Kidney epithelial cell (primary cell): ENCODE results near the gene WFIKKN1. TPM values are rescaled to one million over a fixed set of nuclear protein-coding genes. Genes with fewer than 3 reads are reported as not detected.
A peak's percentile ranks its signal among the peaks of the same experiment; 100 is the strongest.

ENCODE experiments used
- DNase-seq: peaks from one replicate; pipeline ENCODE4 v3.0.0-alpha.2; 2010; ENCODE audit warnings: low read depth
- H3K27me3 ChIP-seq: 2 replicates; pipeline ENCODE4 v1.6.0; 2011; ENCODE audit warnings: low read length; ENCODE audit not compliant: control insufficient read depth, insufficient read depth
- H3K36me3 ChIP-seq: 2 replicates; pipeline ENCODE4 v1.5.1; 2011; ENCODE audit warnings: low read length; ENCODE audit not compliant: control insufficient read depth, insufficient read depth
- H3K4me3 ChIP-seq: 2 replicates; pipeline ENCODE4 v1.5.1; 2011; ENCODE audit warnings: low read depth, mild to moderate bottlenecking, control low read depth, low read length
- total RNA-seq: library from RNA; depleted of rRNA; stranded (reverse); fragments of >200 nt; gene quantifications from 2 replicates; pipeline ENCODE4 v1.2.3, GENCODE V29; 2015
- TF ChIP-seq, protein P1 (sequence below): IDR thresholded peaks from 2 replicates; pipeline ENCODE4 v1.5.1; 2011; ENCODE audit warnings: mild to moderate bottlenecking, moderate library complexity, low read length, control low read depth, inconsistent platforms; ENCODE audit not compliant: insufficient read depth, poor library complexity, severe bottlenecking

WFIKKN1 gene
- total RNA-seq, 1 donor from 2014 or later: 0.08 TPM

GRCh38 chr16:592518-593306, 38.1 kb upstream of the WFIKKN1 start:
- H3K36me3 ChIP-seq: no peaks in the 10 kb centered on the region
- no peaks in the 10 kb centered on the region for H3K27me3 ChIP-seq
- no peak for DNase-seq
- TF ChIP-seq, protein P1, sequence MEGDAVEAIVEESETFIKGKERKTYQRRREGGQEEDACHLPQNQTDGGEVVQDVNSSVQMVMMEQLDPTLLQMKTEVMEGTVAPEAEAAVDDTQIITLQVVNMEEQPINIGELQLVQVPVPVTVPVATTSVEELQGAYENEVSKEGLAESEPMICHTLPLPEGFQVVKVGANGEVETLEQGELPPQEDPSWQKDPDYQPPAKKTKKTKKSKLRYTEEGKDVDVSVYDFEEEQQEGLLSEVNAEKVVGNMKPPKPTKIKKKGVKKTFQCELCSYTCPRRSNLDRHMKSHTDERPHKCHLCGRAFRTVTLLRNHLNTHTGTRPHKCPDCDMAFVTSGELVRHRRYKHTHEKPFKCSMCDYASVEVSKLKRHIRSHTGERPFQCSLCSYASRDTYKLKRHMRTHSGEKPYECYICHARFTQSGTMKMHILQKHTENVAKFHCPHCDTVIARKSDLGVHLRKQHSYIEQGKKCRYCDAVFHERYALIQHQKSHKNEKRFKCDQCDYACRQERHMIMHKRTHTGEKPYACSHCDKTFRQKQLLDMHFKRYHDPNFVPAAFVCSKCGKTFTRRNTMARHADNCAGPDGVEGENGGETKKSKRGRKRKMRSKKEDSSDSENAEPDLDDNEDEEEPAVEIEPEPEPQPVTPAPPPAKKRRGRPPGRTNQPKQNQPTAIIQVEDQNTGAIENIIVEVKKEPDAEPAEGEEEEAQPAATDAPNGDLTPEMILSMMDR: peak; percentile 45
- H3K4me3 ChIP-seq: no peak overlapping the region

DNA sequence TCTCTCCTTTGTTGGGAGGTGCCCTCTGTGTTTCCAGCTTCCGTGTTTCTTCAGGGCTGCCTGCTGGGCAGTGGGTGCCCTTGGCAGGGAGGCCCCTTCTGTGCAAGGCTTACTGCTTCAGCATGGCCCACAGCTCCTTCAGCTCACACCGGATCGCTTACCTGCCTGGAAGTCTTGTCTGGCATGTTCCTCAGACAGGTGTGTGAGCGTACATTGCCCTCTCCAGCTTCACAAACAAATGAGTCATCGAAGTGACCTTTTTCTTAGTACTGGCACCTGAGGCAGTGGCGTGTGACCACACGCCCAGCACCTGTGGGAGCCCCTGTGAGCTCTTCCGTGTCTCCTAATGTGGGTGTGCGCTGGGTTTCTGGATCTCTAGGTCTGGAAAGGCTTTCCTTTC, 37.4 kb upstream of the WFIKKN1 start:
- Histone ChIP-seq H3K27me3 (no peaks in the 10 kb centered on the region), H3K36me3 (no peaks in the 10 kb centered on the region), H3K4me3 (no peak overlapping the region)
- no peak for DNase-seq
- TF ChIP-seq, protein P1: no peak

DNA sequence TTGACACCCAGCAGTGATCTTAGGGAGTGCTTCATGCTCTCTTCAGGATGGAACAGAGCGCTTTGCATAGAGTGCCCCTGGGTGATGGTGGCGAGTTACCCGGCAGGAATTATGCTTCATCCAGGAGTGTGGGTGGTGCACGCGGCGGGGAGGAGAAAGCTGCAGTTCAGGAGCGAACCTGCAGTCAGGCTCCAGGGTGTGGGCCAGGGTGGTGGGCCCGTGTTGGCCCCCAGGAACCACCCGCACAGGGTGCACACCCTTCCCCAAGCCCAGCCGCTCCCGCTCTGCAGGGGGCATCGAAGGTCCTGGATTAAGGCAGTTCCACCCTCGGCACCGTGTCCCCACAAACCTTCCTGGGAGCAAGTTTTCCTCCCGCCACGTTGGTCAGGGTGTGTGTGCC, 37.0 kb upstream of the WFIKKN1 start:
- no peaks in the 10 kb centered on the region for H3K27me3 ChIP-seq
- TF ChIP-seq, protein P1: no peak
- no peaks in the 10 kb centered on the region for H3K36me3 ChIP-seq
- H3K4me3 ChIP-seq: no peak overlapping the region
- DNase-seq: no peak

- Histone ChIP-seq H3K27me3 (no peaks in the 10 kb centered on the region), H3K36me3 (no peaks in the 10 kb centered on the region), H3K4me3 (no peak overlapping the region)
- no peak for DNase-seq
- TF ChIP-seq, protein P1: no peak
These were observed 35.7 kb upstream of the WFIKKN1 start for GRCh38 chr16:595094-595528.

DNA sequence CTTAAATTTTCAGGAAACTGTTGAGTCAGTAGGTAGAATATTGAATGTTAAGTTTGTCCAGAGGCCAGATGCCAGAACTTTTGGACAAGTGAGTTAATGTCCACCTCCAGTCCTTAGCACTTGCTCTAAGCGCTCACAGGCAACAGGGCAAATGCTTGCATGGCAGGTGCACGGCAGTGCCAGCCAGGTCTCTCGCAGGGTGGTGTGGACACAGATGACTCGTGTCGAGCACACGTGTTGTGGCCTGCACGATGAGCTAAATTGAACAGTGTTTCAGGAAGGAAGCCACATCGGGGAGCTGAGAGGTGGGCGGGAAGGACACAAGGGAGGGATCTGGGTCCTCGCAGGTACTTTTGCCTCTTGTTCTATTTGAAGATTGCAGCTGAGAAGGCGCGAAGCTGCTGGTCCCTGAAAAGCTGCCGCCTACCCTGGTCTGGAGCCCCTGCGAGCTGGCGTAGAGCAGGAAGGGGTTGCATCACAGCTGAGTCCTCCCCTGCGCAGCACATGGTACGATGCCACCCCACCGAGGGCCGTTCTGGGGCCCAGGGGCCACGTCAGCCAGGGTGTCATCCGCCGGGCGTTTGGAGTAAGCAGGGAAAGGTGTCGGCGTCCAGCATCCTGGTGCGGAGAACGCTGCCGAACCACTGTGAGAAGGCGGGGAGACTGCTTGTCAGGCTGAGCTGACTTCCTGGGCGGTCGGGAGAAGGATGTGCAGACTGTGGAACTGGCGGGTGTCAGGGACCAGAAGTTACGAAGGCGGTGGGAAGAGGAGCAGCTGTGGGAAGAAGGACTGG, 34.6 kb upstream of the WFIKKN1 start:
- TF ChIP-seq, protein P1: no peak
- Histone ChIP-seq H3K27me3 (no peaks in the 10 kb centered on the region), H3K36me3 (no peaks in the 10 kb centered on the region), H3K4me3 (no peak overlapping the region)
- DNase-seq: no peak
